Measurements from ENCODE around the gene ZPBP2.
A peak's percentile ranks its signal among the peaks of the same experiment; 100 is the strongest.

Gene ZPBP2

GRCh38 chr17:39920218-39921210 lies 52.5 kb downstream of the ZPBP2 start:
- in situ Hi-C loops (cut with HindIII; ENCODE audit: low pct_ligation_motif_present, low sequenced_read_pairs), result no loop called here
- no peak for DNase-seq

GRCh38 chr17:39921323-39921722 lies 53.3 kb downstream of the ZPBP2 start:
- no peak overlapping the region for H3K27ac ChIP-seq
- TF ChIP-seq CTCF (IDR thresholded peaks at IDR 0.05; ENCODE audit: low read depth, low read length, missing control alignments), result no peak
- peaks cover 34% of the 10 kb centered on the region for H3K36me3 ChIP-seq (replicated peaks)
- in situ Hi-C loops (cut with HindIII; ENCODE audit: low pct_ligation_motif_present, low sequenced_read_pairs), result no loop called here
- no peaks in the 10 kb centered on the region for H3K27me3 ChIP-seq (replicated peaks)
- DNase-seq, result no peak
- no peak overlapping the region for H3K4me3 ChIP-seq (ENCODE audit: low read depth, low read length)

More at GRCh38 chr17:39920218-39921210, 52.5 kb downstream of the ZPBP2 start:
- TF ChIP-seq CTCF (IDR thresholded peaks at IDR 0.05; ENCODE audit: low read depth, low read length, missing control alignments), result no peak
- H3K27ac ChIP-seq, result no peak overlapping the region
- no peaks in the 10 kb centered on the region for H3K27me3 ChIP-seq (replicated peaks)
- peaks cover 34% of the 10 kb centered on the region for H3K36me3 ChIP-seq (replicated peaks)
- no peak overlapping the region for H3K4me3 ChIP-seq (ENCODE audit: low read depth, low read length)

- H3K36me3 ChIP-seq (replicated peaks), result peaks cover 34% of the 10 kb centered on the region
- TF ChIP-seq CTCF (IDR thresholded peaks at IDR 0.05; ENCODE audit: low read depth, low read length, missing control alignments), result no peak
- H3K27me3 ChIP-seq (replicated peaks), result no peaks in the 10 kb centered on the region
- no peak for DNase-seq
- in situ Hi-C loops (cut with HindIII; ENCODE audit: low pct_ligation_motif_present, low sequenced_read_pairs), result no loop called here
- H3K27ac ChIP-seq, result no peak overlapping the region
- H3K4me3 ChIP-seq (ENCODE audit: low read depth, low read length), result no peak overlapping the region
Observed at GRCh38 chr17:39922006-39922405, 54.0 kb downstream of the ZPBP2 start.

GRCh38 chr17:39923230-39923629 lies 55.2 kb downstream of the ZPBP2 start:
- no peak for DNase-seq
- no peak overlapping the region for H3K4me3 ChIP-seq (ENCODE audit: low read depth, low read length)
- peaks cover 34% of the 10 kb centered on the region for H3K36me3 ChIP-seq (replicated peaks)
- no peak for TF ChIP-seq CTCF (IDR thresholded peaks at IDR 0.05; ENCODE audit: low read depth, low read length, missing control alignments)
- no peaks in the 10 kb centered on the region for H3K27me3 ChIP-seq (replicated peaks)
- no peak overlapping the region for H3K27ac ChIP-seq
- in situ Hi-C loops (cut with HindIII; ENCODE audit: low pct_ligation_motif_present, low sequenced_read_pairs), result no loop called here

- in situ Hi-C loops (cut with HindIII; ENCODE audit: low pct_ligation_motif_present, low sequenced_read_pairs), result no loop called here
- TF ChIP-seq CTCF (IDR thresholded peaks at IDR 0.05; ENCODE audit: low read depth, low read length, missing control alignments), result peak; percentile 71
- Histone ChIP-seq H3K36me3 (replicated peaks) (peaks cover 30% of the 10 kb centered on the region), H3K4me3 (ENCODE audit: low read depth, low read length) (no peak overlapping the region), H3K27ac (no peak overlapping the region), H3K27me3 (replicated peaks) (no peaks in the 10 kb centered on the region)
- peak; percentile 13 for DNase-seq
Observed at GRCh38 chr17:39923836-39924690, 56.1 kb downstream of the ZPBP2 start.
